Measurements from ENCODE around the gene PAEP. TPM values are rescaled to one million over a fixed set of nuclear protein-coding genes. Genes with fewer than 3 reads are reported as not detected.

The PAEP gene
- total RNA-seq (2021; ENCODE audit: unreplicated experiment) (not detected), Bru-seq, nascent RNA (not detected), BruChase-seq, experiment 1, labeled RNA remaining after a 2-hour chase (not detected), BruChase-seq, experiment 2, labeled RNA remaining after a 6-hour chase (not detected)
- not detected for polyA plus RNA-seq (2012; ENCODE audit: insufficient read length)
- long read RNA-seq, result 0 reads

- Histone ChIP-seq H3K27ac (ENCODE audit: low read length) (no peak within 1 kb of the TSS), H3K9me3 (ENCODE audit: control insufficient read depth, insufficient read depth, low read depth, low read length) (no peaks in the 10 kb centered on the region), H3K27me3 (ENCODE audit: control insufficient read depth, insufficient read depth, low read length) (no peaks in the 10 kb centered on the region), H3K4me1 (ENCODE audit: control insufficient read depth, insufficient read depth, low read length) (no peaks in the 10 kb centered on the region), H3K36me3 (ENCODE audit: control insufficient read depth, insufficient read depth, low read length) (no peaks in the 10 kb centered on the region), H3K4me3 (ENCODE audit: low read depth in 2 of 2, low read length in 2 of 2) (no peak within 1 kb of the TSS)
- DNase-seq (ENCODE audit: low read depth, low spot score), result no peak
- TF ChIP-seq TCF7L2 (IDR thresholded peaks at IDR 0.05; ENCODE audit: low read depth, low read length) (no peak), REST (IDR thresholded peaks at IDR 0.05; ENCODE audit: insufficient read depth in 1 of 2, low read depth in 2 of 2, low read length in 1 of 2) (no peak), SIN3A (IDR thresholded peaks at IDR 0.05; ENCODE audit: borderline replicate concordance, insufficient read depth, low read depth, low read length) (no peak), POLR2AphosphoS5 (IDR thresholded peaks at IDR 0.05; ENCODE audit: low read depth, low read length) (no peak), CTCF (IDR thresholded peaks at IDR 0.05) (no peak)
- ChIA-PET POLR2A (no interaction called here), CTCF (no interaction called here)
- BruUV-seq (replicated peaks), result no TSS peak
- ATAC-seq, result no peak
- in situ Hi-C loops (cut with HindIII; ENCODE audit: low pct_unique_long_range_greater_than_20kb, low sequenced_read_pairs), result no loop called here
- intact Hi-C loops (cut with micrococcal nuclease; ENCODE audit: unreplicated experiment), result no loop called here
Observed at GRCh38 chr9:135561391-135562234, at the start of gene PAEP. PAEP (plus strand) TSS chr9:135561756.

GRCh38 chr9:135512241-135512603, 49.3 kb upstream of the PAEP start:
- POLR2A ChIA-PET, result no interaction called here
- ATAC-seq, result no peak
- no TSS peak for BruUV-seq (replicated peaks)
- intact Hi-C loops (cut with micrococcal nuclease; ENCODE audit: unreplicated experiment), result no loop called here
- in situ Hi-C loops (cut with HindIII; ENCODE audit: low pct_unique_long_range_greater_than_20kb, low sequenced_read_pairs), result no loop called here
- no peak for TF ChIP-seq REST (IDR thresholded peaks at IDR 0.05; ENCODE audit: insufficient read depth in 1 of 2, low read depth in 2 of 2, low read length in 1 of 2)
- TF ChIP-seq TCF7L2 (IDR thresholded peaks at IDR 0.05; ENCODE audit: low read depth, low read length), result no peak
- no peak for TF ChIP-seq SIN3A (IDR thresholded peaks at IDR 0.05; ENCODE audit: borderline replicate concordance, insufficient read depth, low read depth, low read length)
- no peak for TF ChIP-seq POLR2AphosphoS5 (IDR thresholded peaks at IDR 0.05; ENCODE audit: low read depth, low read length)
- no peak for TF ChIP-seq CTCF (IDR thresholded peaks at IDR 0.05)
- DNase-seq (ENCODE audit: low read depth, low spot score), result no peak
- Histone ChIP-seq H3K27me3 (ENCODE audit: control insufficient read depth, insufficient read depth, low read length) (no peaks in the 10 kb centered on the region), H3K27ac (ENCODE audit: low read length) (no peak overlapping the region), H3K4me1 (ENCODE audit: control insufficient read depth, insufficient read depth, low read length) (no peaks in the 10 kb centered on the region), H3K36me3 (ENCODE audit: control insufficient read depth, insufficient read depth, low read length) (no peaks in the 10 kb centered on the region), H3K9me3 (ENCODE audit: control insufficient read depth, insufficient read depth, low read depth, low read length) (no peaks in the 10 kb centered on the region), H3K4me3 (ENCODE audit: low read depth in 2 of 2, low read length in 2 of 2) (no peak overlapping the region)
- CTCF ChIA-PET, result no interaction called here

Measured in Panc1 (cell line).